AG04450 (cell line): ENCODE measurements around the gene DOK5. TPM values are rescaled to one million over a fixed set of nuclear protein-coding genes. Genes with fewer than 3 reads are reported as not detected.
"Not testable (repeated sequence)": the region's sequence is repeated elsewhere in the genome, so short reads cannot be mapped to it uniquely, and the experiment has no call there.

Experiments
- CTCF ChIA-PET: fragments of 300-600, 350-600 bp; formaldehyde crosslinking; extraction: SDS; loops from one replicate; lab custom pipeline; 2022; ENCODE audit warnings: antibody characterized with exemption, inconsistent platforms; lab: Charles Lee
- POLR2A ChIA-PET: fragments of 350-600 bp; formaldehyde crosslinking; extraction: SDS; loops from one replicate; lab custom pipeline; 2021; ENCODE audit warnings: antibody characterized with exemption, inconsistent platforms; lab: Yijun Ruan, JAX
- DNase-seq: peaks from one replicate; pipeline ENCODE4 v3.0.0-alpha.2; 2011; ENCODE audit warnings: low read depth, low spot score
- H3K27ac ChIP-seq: one replicate; pipeline ENCODE4 v1.5.1; 2012; ENCODE audit warnings: low read depth, low read length, control low read depth
- H3K27me3 ChIP-seq: one replicate; pipeline ENCODE4 v1.6.0; 2012; ENCODE audit warnings: low read length; ENCODE audit not compliant: control insufficient read depth, insufficient read depth
- H3K4me3 ChIP-seq: 2 replicates; pipeline ENCODE4 v1.5.1; 2011; ENCODE audit warnings: mild to moderate bottlenecking, low read depth, low read length, control low read depth
- H3K9me3 ChIP-seq: 2 replicates; pipeline ENCODE4 v1.5.1; 2012; ENCODE audit warnings: low read length; ENCODE audit not compliant: control insufficient read depth, insufficient read depth
- CTCF ChIP-seq: IDR thresholded peaks from 2 replicates; pipeline ENCODE4 v1.5.1; 2011; ENCODE audit warnings: low read depth, low read length, control low read depth, inconsistent platforms
- polyA plus RNA-seq: library from polyadenylated mRNA; depleted of rRNA; stranded (reverse); fragments of >200 nt; gene quantifications from 2 replicates; pipeline ENCODE4 v1.2.3, GENCODE V29; 2011

Gene DOK5
- polyA plus RNA-seq, 1 experiment = 1.9 TPM

GRCh38 chr20:54433636-54434035, 41.8 kb upstream of the DOK5 start:
- no peak overlapping the region for H3K27ac ChIP-seq
- no peak overlapping the region for H3K4me3 ChIP-seq
- no peaks in the 10 kb centered on the region for H3K9me3 ChIP-seq
- no peak for TF ChIP-seq CTCF
- ChIA-PET CTCF (no interaction called here), POLR2A (no interaction called here)
- H3K27me3 ChIP-seq = no peaks in the 10 kb centered on the region
- DNase-seq = no peak

GRCh38 chr20:54434196-54434595, 41.2 kb upstream of the DOK5 start:
- no peaks in the 10 kb centered on the region for H3K27me3 ChIP-seq
- TF ChIP-seq CTCF = no peak
- no peaks in the 10 kb centered on the region for H3K9me3 ChIP-seq
- POLR2A ChIA-PET = no interaction called here
- DNase-seq = no peak
- CTCF ChIA-PET = no interaction called here
- no peak overlapping the region for H3K27ac ChIP-seq
- no peak overlapping the region for H3K4me3 ChIP-seq

- DNase-seq = no peak
- Histone ChIP-seq H3K9me3 (no peaks in the 10 kb centered on the region), H3K27me3 (no peaks in the 10 kb centered on the region), H3K4me3 (no peak overlapping the region), H3K27ac (no peak overlapping the region)
- TF ChIP-seq CTCF = no peak
- CTCF ChIA-PET = no interaction called here
- POLR2A ChIA-PET = no interaction called here
Measured at GRCh38 chr20:54435015-54435414, 40.4 kb upstream of the DOK5 start.

GRCh38 chr20:54436410-54436809, 39.0 kb upstream of the DOK5 start:
- H3K9me3 ChIP-seq, H3K4me3 ChIP-seq, POLR2A ChIA-PET, H3K27me3 ChIP-seq, H3K27ac ChIP-seq, DNase-seq: not testable (repeated sequence)
- CTCF ChIA-PET = interaction anchor here (1.3 kb wide), 1 partner anchor 229 kb away, joined by 3 read pairs; the partner anchor contains the start of gene PFDN4

GRCh38 chr20:54438166-54438565, 37.2 kb upstream of the DOK5 start:
- POLR2A ChIA-PET = no interaction called here
- Histone ChIP-seq H3K27ac (no peak overlapping the region), H3K27me3 (no peaks in the 10 kb centered on the region), H3K9me3 (no peaks in the 10 kb centered on the region), H3K4me3 (no peak overlapping the region)
- CTCF ChIA-PET = no interaction called here
- no peak for TF ChIP-seq CTCF
- DNase-seq = no peak

GRCh38 chr20:54450207-54450606, 25.2 kb upstream of the DOK5 start:
- ChIA-PET POLR2A (no interaction called here), CTCF (no interaction called here)
- Histone ChIP-seq H3K27ac (no peak overlapping the region), H3K9me3 (no peaks in the 10 kb centered on the region), H3K27me3 (no peaks in the 10 kb centered on the region), H3K4me3 (no peak overlapping the region)
- no peak for TF ChIP-seq CTCF
- DNase-seq = no peak
